Right ventricle myocardium inferior (tissue), 1 donor: ENCODE results near the gene BMPER. TPM values are rescaled to one million over a fixed set of nuclear protein-coding genes. Genes with fewer than 3 reads are reported as not detected.

ENCODE experiments used
- ATAC-seq: fragments of 200-7000 bp; cut with Tn5 transposase; one replicate; pipeline ENCODE4 v1.9.1; 2020; ENCODE audit warnings: mild to moderate bottlenecking, moderate library complexity
- DNase-seq: peaks from one replicate; pipeline ENCODE4 v3.0.0; 2021; ENCODE audit errors: missing footprints
- intact Hi-C: fragments of 100-400 bp; cut with DNase I; formaldehyde crosslinking; loops from one replicate; pipeline ENCODE4 v1.11.0; 2022
- total RNA-seq: library from RNA; stranded (reverse); fragmentation: NEBNext Ultra II Directional; extraction: Animal tissue kit (Norgen Biotek cat#: 25700); gene quantifications from one replicate; pipeline ENCODE4 v1.2.1, GENCODE V29; 2021
- donor health status: DM: no; HTN: yes; CAD: no; lungs with severe emphysema.

The BMPER gene
- total RNA-seq, 1 donor from 2014 or later = 2.5 TPM

DNA sequence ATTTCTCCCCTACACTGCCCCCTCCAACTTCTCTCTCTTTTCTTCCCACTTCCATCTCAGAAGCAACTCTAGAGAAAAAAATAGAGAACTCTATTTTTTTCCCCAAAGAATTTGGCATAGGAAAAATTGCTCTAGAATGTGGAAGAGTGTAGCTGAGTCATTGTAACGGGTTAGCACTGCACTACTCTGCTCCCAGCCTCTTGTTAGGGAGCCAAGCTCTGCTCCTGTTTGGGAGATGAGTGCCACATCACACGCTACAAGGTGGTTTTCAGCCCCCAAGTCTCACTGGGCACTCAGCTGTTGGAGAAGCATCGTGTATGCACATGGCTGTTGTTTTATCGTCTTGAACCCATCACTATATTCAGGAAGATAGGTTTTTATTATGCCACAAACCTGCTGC, 136.4 kb downstream of the BMPER start:
- ATAC-seq (no peak), DNase-seq (no peak)
- intact Hi-C loops = no loop called here

DNA sequence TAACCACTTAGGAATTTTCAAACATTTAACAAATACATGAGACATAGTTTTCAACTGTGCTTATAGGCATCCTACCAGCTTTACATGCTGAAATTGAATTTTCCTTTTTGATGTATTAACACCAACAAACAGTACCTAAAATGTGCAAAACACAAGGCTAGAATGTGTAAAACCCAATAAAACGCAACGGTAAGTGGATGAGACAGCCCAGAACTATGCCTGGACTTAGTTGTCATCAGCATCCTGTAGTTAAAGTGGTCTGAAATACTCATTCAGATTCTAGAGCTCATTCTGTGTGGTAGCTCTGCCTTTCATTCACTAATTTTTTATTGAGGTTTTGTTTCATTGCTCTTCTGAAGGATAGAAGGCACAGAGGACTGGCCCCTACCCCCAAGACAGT, 137.1 kb downstream of the BMPER start:
- no peak for ATAC-seq
- no peak for DNase-seq
- intact Hi-C loops = no loop called here

DNA sequence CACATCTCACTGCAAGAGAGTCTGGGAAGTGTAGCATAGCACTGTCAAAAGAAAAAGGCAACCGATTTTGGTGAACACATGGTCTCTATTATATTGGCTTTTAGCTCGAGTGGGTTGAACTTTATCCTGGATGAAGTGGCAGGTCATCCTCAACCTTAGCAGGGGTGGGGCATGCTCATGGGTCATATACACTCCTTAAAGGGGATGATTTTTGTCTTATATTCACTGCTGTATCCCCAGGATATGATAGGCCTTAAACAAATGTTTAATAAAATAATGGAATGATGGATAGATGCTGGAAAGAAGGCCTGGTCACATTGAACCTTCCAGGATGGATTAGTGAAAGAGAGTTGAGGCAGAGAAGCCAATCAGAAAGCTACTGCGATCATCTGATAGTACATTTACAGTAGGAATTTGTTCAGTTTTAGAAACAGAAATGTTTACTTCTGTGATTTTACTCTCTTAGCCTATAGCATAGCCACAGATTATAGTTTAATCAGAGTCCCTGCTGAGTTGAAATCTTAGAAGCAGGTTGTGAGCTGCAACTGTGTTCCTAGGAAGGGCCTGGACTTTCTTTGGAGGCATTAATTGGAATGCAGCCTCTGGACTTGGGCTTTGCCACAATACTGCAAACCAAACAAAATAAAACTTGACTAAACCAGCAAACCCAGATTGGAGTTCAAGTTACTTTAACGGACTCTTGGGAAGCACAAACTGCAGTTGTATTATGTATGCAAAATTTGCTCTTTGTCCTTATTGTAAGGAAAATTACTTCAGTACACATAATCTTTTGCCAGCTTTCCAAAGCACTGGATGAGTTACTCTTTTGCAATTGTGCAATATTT, 138.3 kb downstream of the BMPER start:
- DNase-seq (no peak), ATAC-seq (no peak)
- intact Hi-C loops = no loop called here

DNA sequence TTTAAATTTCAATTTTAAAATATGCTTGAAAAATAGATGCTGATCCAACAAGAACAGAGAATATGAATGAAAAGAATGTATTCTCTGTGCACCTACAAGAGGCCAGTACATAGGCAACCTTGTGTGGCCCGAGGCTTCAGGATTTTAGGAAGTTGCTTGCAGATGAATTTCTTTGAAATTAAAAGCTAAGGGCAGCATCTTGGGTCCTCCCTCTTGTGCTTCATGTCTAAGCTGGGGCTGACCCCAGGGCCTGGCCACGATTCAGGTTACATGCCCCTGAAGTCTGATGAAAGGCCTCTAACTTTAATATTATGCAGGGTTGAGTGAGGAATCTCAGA, 138.9 kb downstream of the BMPER start:
- intact Hi-C loops = no loop called here
- ATAC-seq (no peak), DNase-seq (no peak)

DNA sequence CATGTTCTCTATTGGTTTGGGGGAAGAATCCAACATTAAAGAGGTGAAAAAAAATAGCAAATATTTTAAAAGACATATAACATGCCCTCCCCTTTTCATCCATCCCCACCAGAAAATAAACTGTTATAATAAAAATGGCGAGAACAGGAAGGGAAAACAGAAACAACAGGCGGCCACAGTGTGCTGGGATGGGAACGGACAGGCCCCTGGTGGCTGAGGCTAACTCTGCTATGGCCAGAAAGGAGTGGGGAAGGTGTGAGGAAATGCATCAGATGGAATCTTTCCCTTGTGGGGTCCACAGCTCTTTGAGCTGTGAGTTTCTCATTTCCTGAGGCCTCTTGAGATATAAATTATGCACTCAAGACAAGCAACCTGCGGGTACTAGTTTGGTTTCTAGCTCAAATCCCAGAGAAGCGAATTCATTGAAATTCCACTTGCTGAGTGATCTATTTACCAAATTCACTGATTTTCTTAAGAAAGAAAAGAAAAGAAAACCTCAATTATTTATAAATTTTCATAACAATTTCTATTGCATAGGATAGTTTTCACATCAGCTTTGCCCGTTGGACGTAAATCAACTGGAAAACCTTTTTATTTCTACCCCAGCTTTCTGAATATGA, 139.5 kb downstream of the BMPER start:
- no peak for DNase-seq
- intact Hi-C loops = no loop called here
- no peak for ATAC-seq

DNA sequence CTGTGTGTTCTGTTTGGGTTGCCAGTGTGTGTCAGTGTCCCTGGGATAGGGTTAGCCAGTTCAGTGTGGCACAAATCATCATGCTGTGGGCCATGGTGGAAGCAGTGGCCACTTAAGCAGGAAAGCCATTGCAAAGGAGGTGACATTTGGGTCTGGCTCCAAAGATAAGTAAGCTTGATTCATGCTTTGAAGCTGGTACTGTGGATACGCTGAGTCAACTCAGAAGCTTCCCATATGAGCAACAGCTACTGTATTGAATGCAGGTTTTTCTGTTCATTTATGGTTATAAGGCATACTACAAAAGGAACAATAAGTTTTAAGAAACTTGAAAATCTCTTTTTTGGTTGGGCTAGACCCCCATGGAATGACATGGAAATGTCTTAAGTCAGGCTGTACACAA, 143.1 kb downstream of the BMPER start:
- no peak for ATAC-seq

DNA sequence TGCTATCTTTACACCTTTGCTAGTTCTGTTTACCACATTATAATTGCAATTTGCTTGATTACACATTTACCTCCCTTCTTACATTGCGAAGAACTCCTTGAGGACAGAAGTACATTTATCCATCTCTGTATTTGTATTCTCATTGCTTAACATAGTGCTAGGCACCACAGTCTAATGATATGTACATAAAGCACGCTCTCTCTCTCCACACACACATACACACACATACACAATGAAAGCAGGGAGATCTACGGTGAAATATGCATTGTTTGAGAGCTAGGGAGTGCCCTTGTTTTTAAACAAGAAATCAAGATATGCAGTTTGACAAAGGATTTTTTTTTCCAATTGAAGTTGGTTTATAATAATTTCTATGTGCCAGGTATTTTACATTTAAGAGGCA, 148.7 kb downstream of the BMPER start:
- intact Hi-C loops = no loop called here
- DNase-seq (no peak), ATAC-seq (no peak)

More for the DNA sequence above, 143.1 kb downstream of the BMPER start:
- no peak for DNase-seq
- intact Hi-C loops = no loop called here

DNA sequence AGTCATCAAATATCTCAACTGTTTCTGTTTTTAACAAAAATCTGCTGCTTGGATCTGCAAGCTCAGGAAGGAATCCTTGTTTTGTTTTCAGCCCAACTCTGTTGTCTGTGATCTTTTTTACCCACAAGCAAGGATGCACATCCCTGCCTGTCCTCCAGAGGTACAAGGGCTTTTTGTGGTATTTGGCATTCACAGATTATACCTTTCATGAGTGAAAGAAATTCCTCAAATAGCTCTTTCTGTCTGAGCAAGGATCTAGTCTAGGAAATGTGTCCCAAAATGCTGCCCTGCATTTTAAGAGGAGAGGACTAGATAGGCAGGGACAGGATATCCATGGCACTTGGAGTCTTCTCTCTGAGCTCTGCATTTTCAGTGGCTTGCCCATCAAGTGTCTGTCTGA, 151.8 kb downstream of the BMPER start:
- DNase-seq (no peak), ATAC-seq (no peak)
- intact Hi-C loops = no loop called here

DNA sequence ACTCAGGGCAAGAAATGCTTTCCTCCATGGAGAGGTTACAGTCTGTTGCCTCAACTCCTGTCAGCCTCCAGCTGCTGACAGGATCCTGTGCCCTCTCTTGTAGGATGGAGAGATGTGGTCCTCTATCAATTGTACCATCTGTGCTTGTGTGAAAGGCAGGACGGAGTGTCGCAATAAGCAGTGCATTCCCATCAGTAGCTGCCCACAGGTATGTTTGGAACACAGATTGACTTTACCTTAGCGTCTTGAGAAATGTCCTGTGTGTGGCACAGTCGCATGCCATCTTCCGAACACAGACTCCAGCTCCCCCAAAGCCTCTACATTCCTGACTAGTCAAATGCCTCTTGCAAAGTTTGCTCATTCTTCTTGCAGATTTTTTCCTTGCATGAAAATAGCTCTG, 152.6 kb downstream of the BMPER start:
- ATAC-seq (no peak), DNase-seq (no peak)
- intact Hi-C loops = no loop called here

DNA sequence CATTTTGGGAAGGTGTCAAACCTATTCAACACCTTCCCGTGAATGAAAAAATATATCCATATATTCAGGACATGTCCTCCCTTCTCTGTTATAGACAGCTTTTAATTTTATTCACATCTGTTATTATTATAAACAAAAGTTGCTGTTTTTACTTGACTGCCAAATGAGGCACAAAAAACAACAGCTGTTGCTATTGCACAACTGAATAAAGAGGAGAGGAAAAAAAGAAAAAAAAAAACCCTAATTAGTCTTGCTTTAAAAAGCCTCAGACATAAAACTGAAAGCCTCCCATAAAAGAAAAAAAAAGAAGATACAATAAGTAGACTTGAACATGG, 153.4 kb downstream of the BMPER start:
- no peak for DNase-seq
- intact Hi-C loops = no loop called here
- ATAC-seq = no peak

DNA sequence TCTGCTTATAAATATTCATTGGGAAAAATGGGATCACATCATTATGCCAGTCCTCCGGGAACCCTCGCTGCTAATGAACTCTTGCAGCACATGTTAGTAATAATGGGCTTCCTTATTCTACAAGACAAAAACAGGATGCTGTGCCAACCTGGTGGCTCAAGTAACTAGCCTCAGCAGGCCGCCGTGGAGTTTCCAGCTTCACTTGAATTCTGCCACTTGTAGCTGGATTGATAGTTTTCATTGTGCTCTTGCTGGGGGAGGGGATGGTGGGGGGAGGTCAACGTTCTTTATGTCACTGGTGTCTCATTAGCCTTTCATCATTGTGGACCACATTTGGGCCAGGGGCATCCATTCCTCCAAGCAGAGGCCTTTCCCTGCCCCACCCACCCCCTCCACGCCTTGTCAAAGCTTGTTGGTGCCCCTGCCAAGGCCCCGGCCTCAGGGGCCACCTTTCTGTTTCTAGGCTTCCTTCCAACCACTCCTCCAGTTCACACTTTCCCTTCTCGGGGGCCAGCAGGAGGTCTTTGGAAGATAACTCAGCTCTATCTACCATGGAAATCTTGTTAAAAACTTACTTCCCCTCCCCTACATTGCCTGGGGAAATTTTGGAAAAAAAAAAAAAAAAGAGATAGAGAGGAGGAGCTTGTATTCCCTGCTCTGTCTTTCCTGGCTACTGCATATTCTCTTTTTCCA, 153.9 kb downstream of the BMPER start:
- ATAC-seq = peak; percentile 40
- intact Hi-C loops = no loop called here
- no peak for DNase-seq

DNA sequence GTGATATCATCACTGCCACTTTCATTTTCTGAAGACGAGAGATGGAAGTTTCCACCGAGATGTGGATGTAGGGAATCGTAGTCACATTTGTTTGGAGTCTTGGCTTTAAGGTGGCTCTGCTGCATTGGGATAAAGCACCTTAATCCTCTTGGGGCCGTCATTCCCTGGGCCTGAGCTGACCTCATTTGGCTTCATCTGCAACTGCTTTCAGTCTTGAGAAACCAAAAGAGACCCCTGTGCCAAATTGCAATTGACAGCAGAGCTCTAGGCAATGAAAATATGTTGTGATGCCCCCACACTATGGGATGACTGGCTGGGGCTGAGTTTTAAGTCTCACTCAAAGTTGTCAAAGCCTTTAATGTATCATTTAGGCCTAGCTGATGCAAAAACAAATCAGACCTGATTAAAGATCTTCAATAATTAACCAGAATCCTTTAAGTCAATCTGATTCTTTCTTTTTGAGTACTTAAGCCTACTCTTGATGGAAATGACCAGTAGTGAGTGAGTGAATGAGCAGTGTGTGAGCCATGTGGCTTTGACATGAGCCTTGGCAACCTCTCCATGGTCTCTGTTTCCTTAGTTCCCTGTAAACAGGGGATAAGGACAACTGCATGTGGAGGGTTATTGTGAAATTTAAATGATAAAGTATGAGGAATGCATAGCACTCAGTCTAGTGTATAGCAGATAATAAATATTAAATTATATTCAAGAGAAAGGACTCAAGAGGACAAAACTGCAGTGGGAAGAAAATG, 155.0 kb downstream of the BMPER start:
- ATAC-seq = peak; percentile 80
- intact Hi-C loops = no loop called here
- no peak for DNase-seq

DNA sequence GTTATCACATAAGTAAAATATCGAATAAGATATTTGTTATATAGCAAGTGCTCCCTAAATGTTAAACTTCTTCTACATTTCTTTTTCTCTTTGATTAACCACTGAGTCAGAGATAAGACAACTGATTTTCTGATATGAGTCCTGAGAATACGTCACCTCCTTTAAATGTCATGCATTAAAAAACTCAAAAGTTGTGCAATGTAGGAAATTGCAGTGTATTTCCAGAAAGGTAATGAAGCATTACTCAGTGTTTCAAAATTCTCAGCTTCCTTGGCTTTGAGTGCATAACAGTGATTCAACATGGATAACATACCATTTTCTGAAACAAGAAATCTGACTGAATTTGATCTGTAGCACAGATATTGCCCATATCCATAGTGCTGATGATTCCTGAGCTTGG, 155.8 kb downstream of the BMPER start:
- intact Hi-C loops = no loop called here
- DNase-seq = no peak
- no peak for ATAC-seq

DNA sequence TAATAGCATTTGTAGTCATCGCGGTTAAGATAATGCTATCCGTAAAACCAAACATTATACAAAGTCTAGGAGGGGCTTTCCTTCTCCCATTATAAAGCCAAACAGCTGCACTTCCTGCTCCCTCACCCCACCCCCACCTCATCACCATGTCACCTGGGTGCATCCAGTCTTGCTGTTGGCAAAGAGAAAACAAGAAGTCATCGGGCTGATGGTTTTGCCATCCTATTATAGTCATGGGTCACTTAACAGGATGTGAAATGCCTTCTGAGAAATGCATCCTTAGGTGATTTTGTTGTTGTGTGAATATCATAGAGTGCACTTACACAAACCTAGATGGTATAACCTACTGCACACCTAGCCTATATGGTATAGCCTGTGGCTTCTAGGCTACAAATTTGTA, 157.0 kb downstream of the BMPER start:
- no peak for ATAC-seq
- intact Hi-C loops = no loop called here

DNA sequence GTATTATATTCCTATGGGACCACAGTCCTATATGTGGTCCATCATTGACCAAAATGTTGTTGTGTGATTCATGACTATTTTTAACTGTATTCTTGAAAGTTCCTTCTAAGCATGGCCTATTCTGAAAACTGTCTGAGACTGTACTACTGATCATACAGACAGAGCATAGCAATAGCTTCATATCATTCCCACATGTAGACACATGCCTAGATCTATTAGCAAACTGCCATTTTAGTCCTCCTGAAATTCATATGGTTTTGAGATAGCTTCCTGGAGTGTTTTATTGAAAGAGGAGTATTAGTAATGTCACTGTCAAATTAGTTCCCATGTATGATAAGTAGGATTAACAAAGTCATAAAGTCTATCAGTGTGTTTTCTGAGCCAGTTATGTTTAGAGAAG, 157.5 kb downstream of the BMPER start:
- intact Hi-C loops = no loop called here
- no peak for DNase-seq
- ATAC-seq = no peak

More for the DNA sequence above, 157.0 kb downstream of the BMPER start:
- DNase-seq = no peak

DNA sequence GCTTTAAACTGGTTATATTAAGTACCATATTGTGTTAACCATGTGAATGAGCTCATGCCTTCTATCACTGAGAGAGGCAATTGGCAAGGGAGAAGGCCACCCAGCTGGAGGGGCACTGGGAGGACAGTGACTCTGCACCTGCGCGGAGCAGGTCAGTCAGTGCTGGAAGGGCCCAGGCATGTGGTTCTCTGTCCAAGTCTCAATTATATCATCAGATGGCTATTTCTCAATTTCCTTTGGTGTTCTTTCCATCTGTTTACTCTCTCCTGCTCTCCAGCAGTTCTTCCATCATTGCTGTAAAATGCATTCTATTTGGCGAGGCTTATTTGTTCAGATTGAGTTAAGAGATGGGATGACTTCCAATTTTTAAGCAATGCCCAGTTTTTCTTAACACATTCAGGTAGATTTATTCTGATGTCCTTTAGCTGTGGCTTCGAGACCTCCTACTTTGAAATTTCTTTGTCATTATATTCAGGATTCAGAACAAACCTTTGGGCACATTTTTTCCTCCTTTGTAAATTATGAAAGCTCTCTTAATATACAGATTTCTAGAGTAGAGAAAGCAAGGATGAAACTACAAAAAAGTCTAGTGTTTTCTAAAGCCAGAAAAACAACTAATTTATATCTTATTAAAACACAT, 159.3 kb downstream of the BMPER start:
- DNase-seq (no peak), ATAC-seq (no peak)
- intact Hi-C loops = no loop called here

DNA sequence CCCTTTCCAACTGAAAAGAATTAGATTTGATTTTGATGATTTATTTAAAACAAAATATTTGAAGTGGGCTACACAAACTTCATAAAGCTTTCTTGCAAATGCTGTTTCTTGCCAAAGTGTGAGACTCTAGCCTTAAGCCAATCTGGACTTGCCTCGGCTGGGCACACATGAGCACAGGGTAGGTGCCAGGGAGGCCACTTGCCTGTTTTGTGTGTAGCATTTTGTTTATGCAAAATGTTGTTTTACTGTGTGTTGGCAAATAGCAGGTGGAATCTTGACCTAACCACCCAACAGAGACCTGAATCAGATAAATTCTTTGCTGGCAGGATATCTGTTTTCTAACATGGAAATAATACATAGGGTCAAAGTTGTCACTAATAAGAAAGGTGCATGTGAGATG, 161.1 kb downstream of the BMPER start:
- intact Hi-C loops = no loop called here
- no peak for ATAC-seq

DNA sequence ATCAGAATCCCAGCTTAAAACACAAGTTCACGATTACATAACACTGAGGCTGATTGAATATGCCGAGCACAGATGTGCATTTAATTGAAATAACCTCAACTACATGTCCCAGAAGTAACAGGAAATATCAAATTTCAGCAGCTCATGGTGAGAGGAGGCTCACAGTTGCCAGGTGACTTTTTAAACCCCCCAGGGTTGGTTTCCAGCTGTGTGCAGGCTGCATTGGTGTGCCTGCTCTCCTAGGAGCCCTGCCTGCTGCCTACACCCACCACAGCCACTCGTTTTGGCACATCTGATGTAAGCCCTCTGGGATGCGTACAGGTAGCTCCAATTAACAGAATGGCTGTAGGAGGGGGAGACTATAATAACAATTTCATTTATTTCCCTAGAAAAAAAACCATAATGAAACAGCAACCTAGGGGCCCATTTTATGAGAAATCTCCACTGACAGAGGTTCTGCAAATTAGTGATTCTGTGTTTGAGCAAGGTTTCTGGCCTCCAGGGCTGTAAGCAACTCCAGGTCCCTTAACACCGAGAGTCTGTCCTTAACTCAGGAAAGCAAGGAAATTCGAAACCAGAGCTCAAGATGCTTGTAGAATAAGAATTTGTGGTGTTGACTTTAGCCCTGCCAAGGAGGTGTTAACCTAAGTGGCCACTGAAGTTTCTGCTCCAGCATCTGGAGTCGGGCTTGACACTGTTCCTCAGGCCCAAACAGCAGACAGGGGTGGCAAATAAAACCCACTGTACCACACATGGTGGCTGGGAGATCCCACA, 161.9 kb downstream of the BMPER start:
- intact Hi-C loops = no loop called here
- ATAC-seq (no peak), DNase-seq (no peak)

More for the DNA sequence above, 161.1 kb downstream of the BMPER start:
- no peak for DNase-seq
